Umbilical cord (tissue), 2 donors: ENCODE data around the gene TMPRSS2. TPM values are rescaled to one million over a fixed set of nuclear protein-coding genes. Genes with fewer than 3 reads are reported as not detected.

Source experiments
- DNase-seq: peaks from one replicate; pipeline ENCODE4 v3.0.0-alpha.2; 2015; ENCODE audit warnings: low spot score
- total RNA-seq: library from RNA; depleted of rRNA; stranded (reverse); fragments of >200 nt; gene quantifications from one replicate; pipeline ENCODE4 v1.2.3, GENCODE V29; 2014; ENCODE audit warnings: low replicate concordance; ENCODE audit not compliant: insufficient read depth

The TMPRSS2 gene
- total RNA-seq, 1 donor from 2014 or later: 2.6 TPM

GRCh38 chr21:41482980-41483379, 25.0 kb downstream of the TMPRSS2 start:
- DNase-seq: no peak

- DNase-seq: no peak
These were observed 25.7 kb downstream of the TMPRSS2 start for GRCh38 chr21:41482301-41482700.

GRCh38 chr21:41481191-41481590, 26.8 kb downstream of the TMPRSS2 start:
- DNase-seq: no peak

GRCh38 chr21:41480086-41480690, 27.8 kb downstream of the TMPRSS2 start:
- no peak for DNase-seq

- DNase-seq: no peak
These were observed 28.3 kb downstream of the TMPRSS2 start for GRCh38 chr21:41479686-41480085.

GRCh38 chr21:41478319-41479177, 29.4 kb downstream of the TMPRSS2 start:
- no peak for DNase-seq

- no peak for DNase-seq
These were observed 30.2 kb downstream of the TMPRSS2 start for GRCh38 chr21:41477641-41478318.

GRCh38 chr21:41475714-41476420, 32.1 kb downstream of the TMPRSS2 start:
- no peak for DNase-seq

- no peak for DNase-seq
These were observed 35.0 kb downstream of the TMPRSS2 start for GRCh38 chr21:41472753-41473548.

GRCh38 chr21:41470054-41470453, 37.9 kb downstream of the TMPRSS2 start:
- no peak for DNase-seq

- no peak for DNase-seq
These were observed 41.7 kb downstream of the TMPRSS2 start for GRCh38 chr21:41466024-41466820.

- DNase-seq: no peak
These were observed 42.7 kb downstream of the TMPRSS2 start for GRCh38 chr21:41465176-41465781.

GRCh38 chr21:41460578-41461527, 47.1 kb downstream of the TMPRSS2 start:
- peak; percentile 69 for DNase-seq

- DNase-seq: no peak
These were observed 47.9 kb downstream of the TMPRSS2 start for GRCh38 chr21:41459884-41460534.

- DNase-seq: no peak
These were observed 49.4 kb downstream of the TMPRSS2 start for GRCh38 chr21:41458559-41458958.

- DNase-seq: no peak
These were observed 49.8 kb downstream of the TMPRSS2 start for GRCh38 chr21:41458121-41458520.

GRCh38 chr21:41453761-41454160, 54.2 kb downstream of the TMPRSS2 start:
- no peak for DNase-seq

- DNase-seq: no peak
These were observed 54.8 kb downstream of the TMPRSS2 start for GRCh38 chr21:41453198-41453597.
